Stimulated activated CD8-positive, alpha-beta memory T cell treated with anti-CD3 and anti-CD28 coated beads, Interleukin-2, amount 100 ng/mL, for 48 hours (primary cell): Measurements from ENCODE around the gene CTIF.

Experiments used
- DNase-seq, 2 donors: peaks; one replicate each; pipeline ENCODE4 v3.0.0-alpha.2; 2020; ENCODE audit warnings: low read depth in 2 of 2

Gene CTIF

DNA sequence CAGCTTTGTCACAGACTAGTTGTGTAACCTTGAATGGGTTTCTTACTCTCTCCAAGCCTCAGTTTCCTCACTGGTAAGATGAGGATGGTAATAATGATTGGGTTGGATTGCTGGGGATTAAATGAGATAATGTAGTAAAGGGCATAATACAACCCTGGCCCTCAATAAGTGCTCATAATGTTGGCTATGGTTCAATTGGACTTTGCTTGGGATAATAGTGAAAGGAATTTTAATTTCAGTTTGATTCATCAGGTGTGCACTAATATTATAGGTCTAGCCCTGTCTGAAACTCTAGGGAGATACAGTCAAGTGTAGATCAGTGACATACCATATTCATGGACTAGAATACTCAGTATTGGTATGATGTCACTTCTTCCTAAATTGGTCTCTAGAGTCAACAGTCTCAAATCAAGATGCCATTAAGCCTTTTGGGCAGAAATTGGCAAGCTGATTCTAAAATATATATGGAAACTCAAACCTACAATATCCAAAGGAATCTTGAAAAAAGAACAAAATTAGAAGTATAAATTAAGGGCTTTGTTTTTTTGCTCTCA is 250.5 kb downstream of the CTIF start:
- DNase-seq = no peak

DNA sequence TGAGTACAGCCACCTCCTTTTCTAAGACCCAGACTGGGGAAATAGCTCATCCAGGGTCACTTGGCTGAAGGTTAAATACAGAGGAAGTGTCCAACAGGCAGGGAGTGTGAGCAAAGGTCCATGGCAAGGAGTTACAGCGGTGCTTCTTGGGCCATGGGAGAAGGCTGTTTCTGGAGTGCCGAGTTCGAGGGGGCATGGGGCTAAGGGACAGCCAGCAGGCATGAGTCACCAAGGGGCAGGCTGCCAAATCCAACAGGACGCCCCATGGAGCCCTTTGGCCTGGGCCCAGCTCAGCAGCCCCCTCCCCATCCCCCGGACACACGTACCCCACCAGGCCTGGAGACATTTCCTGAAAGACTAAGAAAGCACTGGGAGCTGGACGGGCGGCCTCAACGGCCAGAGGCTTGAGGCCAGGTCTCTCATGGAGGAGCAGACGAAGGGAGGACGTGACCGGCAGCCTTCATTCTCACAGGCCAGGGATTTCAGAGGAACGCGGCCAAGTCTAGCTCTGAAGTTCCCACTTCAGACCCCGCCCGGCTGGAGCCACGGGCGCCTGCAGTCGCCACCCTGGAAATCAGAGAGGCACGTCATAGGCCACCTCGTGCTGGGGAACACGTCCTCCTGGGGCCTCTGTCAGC is 251.5 kb downstream of the CTIF start:
- no peak for DNase-seq

GRCh38 chr18:48790869-48791635 is 252.2 kb downstream of the CTIF start:
- no peak for DNase-seq

- no peak for DNase-seq
Observed at GRCh38 chr18:48791636-48792105, 252.8 kb downstream of the CTIF start.

GRCh38 chr18:48792141-48792540 is 253.3 kb downstream of the CTIF start:
- no peak for DNase-seq

DNA sequence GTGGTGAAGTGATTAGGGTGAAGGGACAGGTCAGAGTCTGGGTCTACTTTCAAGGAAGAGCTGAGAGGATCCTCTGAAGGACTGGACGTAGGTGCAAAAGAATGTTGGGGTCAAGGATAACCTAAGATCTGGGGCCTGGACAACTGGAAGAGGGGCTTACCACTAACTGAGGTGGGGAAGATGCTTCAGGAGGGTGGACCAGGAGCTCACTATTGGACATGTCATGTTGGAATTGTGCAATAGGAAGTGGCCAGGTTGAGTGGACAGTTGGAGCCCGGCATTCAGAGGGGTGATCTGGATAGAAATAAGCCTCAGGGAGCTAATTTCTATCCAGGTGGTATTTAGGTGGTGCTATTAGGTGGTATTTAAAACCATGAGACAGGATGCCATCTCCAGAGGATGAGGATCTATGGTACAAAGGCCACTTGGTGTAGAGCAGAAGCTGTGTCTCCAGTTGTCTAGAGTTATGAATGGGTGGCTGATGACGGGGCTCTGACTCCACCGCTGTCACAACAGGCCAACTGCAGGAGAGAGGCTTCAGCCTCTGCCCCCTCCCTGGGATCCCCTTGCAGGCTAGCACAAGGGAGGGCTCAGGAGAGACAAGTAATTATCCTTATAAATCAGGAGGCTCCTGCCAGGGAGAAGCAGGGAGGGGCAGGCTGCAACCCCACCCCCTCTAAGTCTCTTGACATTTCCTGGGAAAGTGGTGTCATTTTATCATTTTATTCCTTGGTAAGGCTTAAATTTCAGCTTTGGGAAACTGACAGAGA is 254.0 kb downstream of the CTIF start:
- no peak for DNase-seq

DNA sequence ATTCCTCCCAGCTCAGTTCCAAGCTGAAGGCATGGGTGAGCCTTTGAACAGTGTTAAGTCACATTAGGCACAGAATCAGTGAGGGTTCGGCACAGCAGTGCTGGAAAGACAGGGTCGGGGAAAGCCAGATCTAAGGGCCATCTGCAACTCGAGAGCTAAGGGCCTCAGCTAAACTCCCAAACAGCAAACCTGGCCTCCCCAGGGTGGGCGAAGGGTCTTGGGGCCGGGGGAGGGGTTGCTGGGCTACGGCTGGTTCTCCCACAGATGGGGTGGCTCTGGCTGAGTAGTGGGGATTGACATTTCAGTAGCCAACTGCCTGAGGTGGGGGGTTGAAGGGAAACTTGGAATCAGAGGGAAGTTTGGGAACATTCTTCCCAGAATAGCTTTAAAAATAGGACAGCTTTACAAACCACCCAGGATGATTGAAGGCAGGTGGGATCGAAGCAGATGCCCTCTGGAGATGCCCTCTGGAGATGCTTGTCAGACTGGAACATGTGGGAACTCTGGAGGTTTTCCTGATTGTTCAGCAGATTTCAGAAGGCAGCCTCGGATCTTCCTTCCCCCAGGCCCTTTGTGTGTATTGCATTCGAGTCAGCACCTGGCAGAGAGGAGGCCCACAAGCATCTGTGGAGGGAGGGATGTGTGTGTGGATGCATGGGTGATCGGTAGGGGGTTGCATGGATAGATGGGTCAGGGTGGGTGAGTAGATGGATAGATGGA is 255.6 kb downstream of the CTIF start:
- no peak for DNase-seq

DNA sequence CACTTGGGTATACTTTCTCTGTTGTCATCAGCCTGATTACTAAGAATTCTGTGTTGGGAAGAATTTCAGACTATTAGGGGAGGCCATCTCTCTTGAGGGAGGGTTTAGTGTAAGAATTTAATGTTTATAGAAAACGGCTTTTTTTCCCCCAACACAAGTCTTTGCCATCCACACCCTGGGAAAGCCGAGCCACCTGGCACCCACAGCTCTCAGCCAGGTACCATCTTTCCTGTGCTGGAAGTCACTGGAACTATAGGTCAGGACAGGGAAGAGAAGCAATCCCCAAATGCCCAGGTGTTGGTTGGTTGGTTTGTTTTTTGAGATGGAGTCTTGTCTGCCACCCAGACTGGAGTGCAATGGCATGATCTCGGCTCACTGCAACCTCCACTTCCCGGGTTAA is 256.9 kb downstream of the CTIF start:
- DNase-seq = no peak

GRCh38 chr18:48796491-48797205 is 257.8 kb downstream of the CTIF start:
- no peak for DNase-seq

GRCh38 chr18:48797841-48798255 is 259.0 kb downstream of the CTIF start:
- DNase-seq = no peak

- DNase-seq = no peak
Observed at GRCh38 chr18:48798334-48799245, 259.8 kb downstream of the CTIF start.

GRCh38 chr18:48799724-48800315 is 261.0 kb downstream of the CTIF start:
- DNase-seq = no peak

DNA sequence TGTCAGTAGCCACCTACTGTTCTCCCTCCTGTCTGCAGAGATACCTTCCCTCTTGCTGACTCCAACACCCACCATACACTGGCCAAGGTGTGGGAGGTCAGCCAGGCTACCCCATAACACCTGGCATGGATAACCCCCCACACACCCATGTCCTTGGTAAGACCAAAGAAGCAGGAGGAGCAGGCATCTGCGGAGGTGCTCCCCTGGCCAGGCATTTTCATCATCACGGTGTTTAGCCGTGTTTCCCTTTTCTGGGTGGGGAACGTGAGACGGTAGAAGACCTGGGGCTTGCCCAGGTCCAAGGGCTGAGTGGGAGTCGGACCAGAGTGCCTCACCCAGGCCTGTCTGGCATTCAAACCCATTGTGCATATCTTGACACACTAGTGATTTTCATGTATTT is 261.6 kb downstream of the CTIF start:
- no peak for DNase-seq

DNA sequence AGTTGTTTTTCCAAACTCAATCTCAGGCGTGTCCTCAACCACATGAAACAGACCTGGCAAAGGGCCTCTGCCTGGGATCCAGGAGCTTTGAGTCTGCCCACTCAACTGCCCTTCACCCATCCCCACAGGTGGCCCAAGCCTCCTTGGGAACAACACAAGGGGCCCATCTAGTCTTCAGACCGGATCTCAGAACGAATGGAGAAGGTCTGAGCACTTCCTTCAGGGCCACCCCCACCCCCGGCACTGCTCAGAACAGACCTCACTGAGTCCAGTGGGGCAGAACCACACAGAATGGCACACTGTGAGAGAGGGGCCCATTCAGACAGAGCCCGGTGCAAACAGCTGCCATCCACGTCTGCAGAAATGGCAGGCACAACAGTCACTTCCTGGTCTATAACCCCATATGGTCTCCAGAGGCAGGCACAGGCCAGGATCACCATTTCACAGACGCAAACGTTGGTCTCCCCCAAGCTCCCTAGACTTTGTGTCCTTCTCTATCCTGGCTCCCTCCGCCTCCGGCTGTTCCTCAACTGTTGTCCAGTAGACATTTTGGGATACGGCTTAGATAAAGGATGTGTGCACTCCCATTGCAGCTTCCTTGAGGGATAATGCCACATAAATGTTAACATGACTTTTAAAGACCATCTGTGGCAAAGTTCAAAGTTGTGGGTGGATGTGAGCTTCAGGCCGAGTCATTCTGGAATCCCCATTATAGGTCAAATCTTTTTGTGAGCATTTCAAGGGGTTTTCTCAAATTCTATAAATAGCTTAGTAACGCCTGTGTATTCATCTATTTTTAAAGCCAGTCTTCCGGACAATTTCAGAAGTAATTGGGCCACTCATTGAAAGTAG is 262.3 kb downstream of the CTIF start:
- DNase-seq = no peak

GRCh38 chr18:48801728-48802542 is 263.1 kb downstream of the CTIF start:
- no peak for DNase-seq

DNA sequence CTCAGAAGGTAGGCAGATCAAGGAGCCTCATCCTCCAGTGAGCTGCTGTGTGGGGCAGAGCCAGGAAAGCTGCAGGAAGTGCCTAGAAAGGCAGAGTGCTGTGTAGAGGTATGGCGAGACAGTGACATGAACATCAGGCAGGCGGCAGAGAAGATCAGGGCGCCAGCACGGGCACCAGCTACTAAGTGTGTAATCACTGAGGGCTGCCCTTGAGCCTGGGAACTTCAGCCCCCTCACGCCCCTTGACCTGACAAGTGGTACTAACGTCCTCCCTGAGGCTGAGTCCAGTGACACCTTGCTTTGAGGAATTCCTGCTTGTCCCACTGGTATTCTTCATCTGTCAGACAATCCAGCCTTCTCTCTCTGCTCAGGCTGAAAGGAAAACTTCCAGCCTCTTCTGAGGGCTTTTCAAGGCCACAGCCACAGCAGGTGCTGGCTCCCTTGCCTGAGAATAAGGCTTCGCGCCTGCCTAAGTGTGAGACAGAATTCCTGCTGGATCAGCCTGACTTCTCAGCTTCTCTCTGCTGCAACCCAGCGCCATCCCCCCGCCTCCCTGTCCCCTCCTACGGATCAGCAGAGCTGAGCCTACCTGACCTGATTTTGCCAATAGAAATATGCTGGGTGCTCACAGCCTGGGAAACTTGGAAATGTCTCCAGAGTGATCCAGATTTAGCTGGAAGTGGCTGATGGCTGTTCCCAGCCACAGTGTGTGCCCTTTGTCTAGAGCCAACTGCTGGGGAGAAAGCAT is 263.9 kb downstream of the CTIF start:
- DNase-seq = no peak

DNA sequence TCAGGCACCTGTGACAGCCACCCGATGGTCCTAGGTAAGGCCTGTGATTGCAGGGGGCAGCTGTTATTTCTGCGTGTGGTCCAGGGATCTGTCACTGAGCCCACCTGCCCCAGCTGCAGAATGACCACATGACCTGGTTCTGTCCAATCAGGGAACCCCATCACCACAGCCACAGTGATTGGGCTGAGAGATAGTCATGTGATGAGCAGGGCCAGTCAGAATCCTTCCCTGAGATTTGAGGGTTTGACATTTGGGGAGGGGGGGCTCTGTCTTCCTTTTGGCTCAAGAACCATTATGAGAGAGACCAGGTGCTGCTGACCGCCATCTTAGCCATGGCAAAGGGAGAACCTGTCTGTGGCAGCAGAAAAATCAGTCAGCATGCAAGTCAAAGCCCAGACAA is 264.7 kb downstream of the CTIF start:
- no peak for DNase-seq
